ENCODE data around the gene BMP6.
A peak's percentile ranks its signal among the peaks of the same experiment; 100 is the strongest.

Gene BMP6

GRCh38 chr6:7730001-7730783 lies 4.3 kb downstream of the BMP6 start:
- H3K4me3 ChIP-seq (replicated peaks in 1 of 2; ENCODE audit: low read depth in 2 of 2, low read length in 2 of 2) = no peak overlapping the region

DNA sequence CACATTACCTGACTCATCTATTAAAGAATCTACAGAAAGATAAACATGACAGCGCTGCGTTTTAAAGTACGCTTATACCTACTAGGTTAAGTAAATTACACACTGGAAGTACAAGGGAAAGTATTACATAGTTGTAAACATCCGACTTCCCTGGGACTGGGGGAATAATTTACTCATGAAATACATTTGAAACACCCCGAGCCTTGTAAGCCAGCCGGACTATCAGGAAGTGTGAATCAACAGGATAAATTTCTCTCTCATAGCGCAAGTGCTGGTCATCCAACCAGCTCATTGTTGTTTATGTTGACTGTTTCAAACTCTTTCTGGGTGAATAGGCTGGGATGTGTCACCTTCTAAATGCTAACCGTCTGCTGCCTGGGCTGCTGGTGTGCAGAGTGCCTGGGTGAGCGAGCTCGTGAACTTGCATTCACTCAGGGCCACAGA lies 4.9 kb downstream of the BMP6 start:
- no peak for TF ChIP-seq CTCF (IDR thresholded peaks at IDR 0.05; ENCODE audit: low read depth, low read length)
- H3K4me3 ChIP-seq (replicated peaks in 1 of 2; ENCODE audit: low read depth in 2 of 2, low read length in 2 of 2) = peak overlapping the region in 1 of 2 donors; percentile 6
- peak; percentile 80 to 98 for DNase-seq (ENCODE audit: low read depth in 2 of 2)

More at GRCh38 chr6:7730001-7730783, 4.3 kb downstream of the BMP6 start:
- peak; percentile 28 to 46 for DNase-seq (ENCODE audit: low read depth in 2 of 2)
- TF ChIP-seq CTCF (IDR thresholded peaks at IDR 0.05; ENCODE audit: low read depth, low read length) = no peak

- DNase-seq (ENCODE audit: low read depth in 2 of 2) = peak in 1 of 2 donors; percentile 12
- peak overlapping the region in 1 of 2 donors; percentile 6 for H3K4me3 ChIP-seq (replicated peaks in 1 of 2; ENCODE audit: low read depth in 2 of 2, low read length in 2 of 2)
- no peak for TF ChIP-seq CTCF (IDR thresholded peaks at IDR 0.05; ENCODE audit: low read depth, low read length)
Observed at GRCh38 chr6:7731294-7731693, 5.4 kb downstream of the BMP6 start.

DNA sequence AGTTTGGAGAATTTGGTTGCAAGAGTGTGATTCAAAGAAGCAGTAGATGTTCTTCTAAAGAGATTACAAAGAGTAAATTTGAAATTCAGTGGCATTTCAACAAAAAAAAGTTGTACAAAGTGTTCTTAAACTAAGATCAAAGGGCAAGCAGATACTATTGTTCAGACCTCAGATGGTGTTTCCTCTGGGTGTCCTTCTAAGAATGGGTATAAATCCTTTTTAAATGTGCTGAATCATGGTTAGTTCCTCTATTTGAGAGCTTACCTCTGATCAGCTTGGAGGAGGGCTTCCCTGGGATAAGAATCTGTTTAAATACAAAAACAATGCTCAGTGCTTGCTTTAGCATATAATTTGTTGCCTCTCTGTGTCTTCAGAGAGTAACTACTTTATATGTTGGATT lies 6.3 kb downstream of the BMP6 start:
- TF ChIP-seq CTCF (IDR thresholded peaks at IDR 0.05; ENCODE audit: low read depth, low read length) = no peak
- H3K4me3 ChIP-seq (replicated peaks in 1 of 2; ENCODE audit: low read depth in 2 of 2, low read length in 2 of 2) = no peak overlapping the region
- peak; percentile 61 to 67 for DNase-seq (ENCODE audit: low read depth in 2 of 2)

GRCh38 chr6:7734707-7735383 lies 8.9 kb downstream of the BMP6 start:
- H3K4me3 ChIP-seq (replicated peaks in 1 of 2; ENCODE audit: low read depth in 2 of 2, low read length in 2 of 2) = no peak overlapping the region

GRCh38 chr6:7737106-7737505 lies 11.2 kb downstream of the BMP6 start:
- no peak for TF ChIP-seq CTCF (IDR thresholded peaks at IDR 0.05; ENCODE audit: low read depth, low read length)
- H3K4me3 ChIP-seq (replicated peaks in 1 of 2; ENCODE audit: low read depth in 2 of 2, low read length in 2 of 2) = no peak overlapping the region
- DNase-seq (ENCODE audit: low read depth in 2 of 2) = no peak

More at GRCh38 chr6:7734707-7735383, 8.9 kb downstream of the BMP6 start:
- DNase-seq (ENCODE audit: low read depth in 2 of 2) = no peak
- no peak for TF ChIP-seq CTCF (IDR thresholded peaks at IDR 0.05; ENCODE audit: low read depth, low read length)
